ENCODE results near the gene DGKH.

- no peak for TF ChIP-seq ZNF707 (CRISPR knock-in tag; conservative IDR thresholded peaks at IDR 0.05)
- TF ChIP-seq CTCF (IDR thresholded peaks at IDR 0.05 in 2 of 3, conservative IDR thresholded peaks at IDR 0.05 in 1 of 3; ENCODE audit: insufficient read depth in 2 of 3, low read depth in 1 of 3, low read length in 3 of 3), result no peak
- no peak for TF ChIP-seq RBM22 (IDR thresholded peaks at IDR 0.05; ENCODE audit: low read depth, low read length, poor library complexity, severe bottlenecking)
- TF ChIP-seq ZNF140 (CRISPR knock-in tag; IDR thresholded peaks at IDR 0.05), result no peak
- no peak for TF ChIP-seq CBX3 (IDR thresholded peaks at IDR 0.05; ENCODE audit: borderline replicate concordance in 1 of 2, low read length in 2 of 2)
- no peak for TF ChIP-seq ATF7 (IDR thresholded peaks at IDR 0.05)
- no peak for TF ChIP-seq NCOA2 (IDR thresholded peaks at IDR 0.05; ENCODE audit: partially characterized antibody in 2 of 2)
- no peak for TF ChIP-seq JUNB (CRISPR knock-in tag; conservative IDR thresholded peaks at IDR 0.05)
- no peak for TF ChIP-seq POLR2A (conservative IDR thresholded peaks at IDR 0.05)
- TF ChIP-seq JUN (IDR thresholded peaks at IDR 0.05; ENCODE audit: borderline replicate concordance, low read depth, low read length), result no peak
- TF ChIP-seq JUN (CRISPR knock-in tag; IDR thresholded peaks at IDR 0.05; ENCODE audit: borderline replicate concordance), result no peak
Observed at GRCh38 chr13:42064966-42065365, 16.5 kb downstream of the DGKH start.

All from K562 (cell line).